GM21447 (cell line): ENCODE data around the gene CAPN12.
"Not testable (repeated sequence)": the region's sequence is repeated elsewhere in the genome, so short reads cannot be mapped to it uniquely, and the experiment has no call there.

Experiments used
- ATAC-seq: cut with Tn5 transposase; IDR thresholded peaks from one replicate; pipeline ENCODE4 v1.9.1; 2021; ENCODE audit not compliant: unreplicated experiment

Gene CAPN12

GRCh38 chr19:38744298-38744681, at the start of gene CAPN12:
Gene CAPN12, minus strand, starts transcription at chr19:38744474. Its CDS starts 309 bp downstream, at chr19:38744165.
- no peak for ATAC-seq

GRCh38 chr19:38793671-38794070, 49.4 kb upstream of the CAPN12 start:
- ATAC-seq: no peak

- ATAC-seq: no peak
Observed at GRCh38 chr19:38793177-38793576, 48.9 kb upstream of the CAPN12 start.

GRCh38 chr19:38792250-38793111, 48.2 kb upstream of the CAPN12 start:
- no peak for ATAC-seq

- ATAC-seq: not testable (repeated sequence)
Observed at GRCh38 chr19:38791451-38792064, 47.3 kb upstream of the CAPN12 start.

- not testable (repeated sequence) for ATAC-seq
Observed at GRCh38 chr19:38790507-38791403, 46.5 kb upstream of the CAPN12 start.

GRCh38 chr19:38788478-38789243, 44.4 kb upstream of the CAPN12 start, which contains the start of gene LGALS7B:
Gene LGALS7B, plus strand, starts transcription at chr19:38789200. Its CDS starts 27 bp downstream, at chr19:38789227.
- no peak for ATAC-seq

GRCh38 chr19:38786572-38787265, 42.4 kb upstream of the CAPN12 start:
- no peak for ATAC-seq

GRCh38 chr19:38786061-38786460, 41.8 kb upstream of the CAPN12 start:
- not testable (repeated sequence) for ATAC-seq

- no peak for ATAC-seq
Observed at GRCh38 chr19:38785187-38785699, 41.0 kb upstream of the CAPN12 start.

GRCh38 chr19:38784224-38784623, 40.0 kb upstream of the CAPN12 start:
- no peak for ATAC-seq

- ATAC-seq: not testable (repeated sequence)
Observed at GRCh38 chr19:38782212-38782611, 37.9 kb upstream of the CAPN12 start.

GRCh38 chr19:38781058-38781457, 36.8 kb upstream of the CAPN12 start:
- no peak for ATAC-seq

- ATAC-seq: no peak
Observed at GRCh38 chr19:38780443-38780842, 36.2 kb upstream of the CAPN12 start.

- no peak for ATAC-seq
Observed at GRCh38 chr19:38778733-38779132, 34.5 kb upstream of the CAPN12 start.

GRCh38 chr19:38774181-38774950, 30.1 kb upstream of the CAPN12 start:
- no peak for ATAC-seq

GRCh38 chr19:38773469-38774177, 29.3 kb upstream of the CAPN12 start, which contains the start of gene LGALS7:
Gene LGALS7, minus strand, starts transcription at chr19:38773517. Its CDS starts 25 bp downstream, at chr19:38773492.
- no peak for ATAC-seq

GRCh38 chr19:38771569-38771968, 27.3 kb upstream of the CAPN12 start:
- ATAC-seq: not testable (repeated sequence)
